HG02798 (cell line): Measurements from ENCODE around the gene ZNF761.
"Not testable (repeated sequence)": the region's sequence is repeated elsewhere in the genome, so short reads cannot be mapped to it uniquely, and the experiment has no call there.

ENCODE experiments used
- ATAC-seq: cut with Tn5 transposase; IDR thresholded peaks from one replicate; pipeline ENCODE4 v1.9.1; 2021; ENCODE audit warnings: mild to moderate bottlenecking; ENCODE audit not compliant: unreplicated experiment, poor library complexity

The ZNF761 gene

DNA sequence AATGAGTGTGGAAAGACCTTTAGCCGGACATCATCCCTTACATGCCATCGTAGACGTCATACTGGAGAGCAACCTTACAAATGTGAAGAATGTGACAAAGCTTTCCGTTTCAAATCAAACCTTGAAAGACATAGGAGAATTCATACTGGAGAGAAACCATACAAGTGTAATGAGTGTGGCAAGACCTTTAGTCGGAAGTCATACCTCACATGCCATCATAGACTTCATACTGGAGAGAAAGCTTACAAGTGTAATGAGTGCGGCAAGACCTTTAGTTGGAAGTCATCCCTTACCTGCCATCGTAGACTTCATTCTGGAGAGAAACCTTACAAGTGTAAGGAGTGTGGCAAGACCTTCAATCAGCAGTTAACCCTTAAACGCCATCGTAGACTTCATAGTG is 24.0 kb downstream of the ZNF761 start:
- ATAC-seq: no peak

DNA sequence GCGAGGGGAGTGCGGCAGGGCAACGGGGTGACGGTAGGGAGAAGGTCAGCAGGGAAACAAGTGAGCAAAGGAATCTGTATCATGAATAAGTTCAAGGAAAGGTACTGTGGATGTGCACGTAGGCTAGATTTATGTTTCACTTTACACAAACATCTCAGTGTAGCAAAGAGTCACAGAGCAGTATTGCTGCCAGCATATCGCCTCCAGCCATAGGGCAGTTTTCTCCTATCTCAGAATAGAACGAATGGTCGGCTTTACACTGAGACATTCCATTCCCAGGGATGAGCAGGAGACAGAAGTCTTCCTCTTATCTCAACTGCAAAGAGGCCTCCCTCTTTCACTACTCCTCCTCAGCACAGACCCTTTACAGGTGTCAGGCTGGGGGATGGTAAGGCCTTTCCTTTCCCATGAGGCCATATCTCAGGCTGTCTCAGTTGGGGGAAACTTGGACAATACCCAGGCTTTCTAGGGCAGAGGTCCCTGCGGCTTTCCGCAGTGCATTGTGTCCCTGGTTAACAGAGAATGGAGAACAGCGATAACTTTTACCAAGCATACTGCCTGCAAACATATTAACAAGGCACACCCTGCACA is 28.4 kb downstream of the ZNF761 start:
- ATAC-seq: not testable (repeated sequence)

- no peak for ATAC-seq
These were observed 30.1 kb downstream of the ZNF761 start for GRCh38 chr19:53461866-53462265.

DNA sequence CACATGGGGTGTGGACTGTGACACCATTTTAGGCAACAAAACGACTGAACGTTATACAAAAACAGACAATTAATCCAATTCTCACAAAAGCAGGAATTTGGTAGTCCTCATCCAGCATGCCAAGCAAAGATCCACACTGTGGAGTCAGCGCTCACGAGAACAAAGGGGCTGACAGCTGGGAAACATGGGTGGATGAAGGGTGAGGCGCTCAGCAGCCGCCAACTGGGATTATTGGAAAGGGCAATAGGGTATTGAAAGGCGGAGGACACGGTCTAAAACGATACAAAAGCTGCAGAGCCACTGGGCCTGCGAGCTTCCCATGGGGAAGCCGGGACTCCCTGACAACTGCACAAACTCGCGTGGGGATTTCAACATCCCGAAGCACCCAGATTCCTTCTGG is 31.1 kb downstream of the ZNF761 start:
- no peak for ATAC-seq

DNA sequence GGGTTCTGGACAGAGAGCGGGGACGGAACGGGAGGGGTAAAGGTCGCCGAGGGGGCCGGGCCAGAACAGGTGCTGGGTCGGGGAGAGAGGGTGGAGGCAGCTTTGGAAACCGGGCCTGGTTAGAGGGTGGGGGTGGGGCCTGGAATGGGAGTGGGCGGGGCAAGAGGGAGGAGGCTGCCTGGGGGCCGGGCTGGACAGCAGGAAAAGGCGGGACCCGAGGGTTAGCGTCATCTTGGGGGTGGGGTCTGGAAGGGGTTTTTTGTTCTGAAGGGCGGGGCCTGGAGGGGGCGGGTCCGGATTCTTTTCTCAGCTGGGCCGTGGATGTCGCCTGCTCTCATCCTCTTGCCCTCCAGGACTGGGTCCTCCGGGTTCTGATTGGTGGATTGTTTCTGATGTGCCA is 31.5 kb downstream of the ZNF761 start:
- no peak for ATAC-seq

DNA sequence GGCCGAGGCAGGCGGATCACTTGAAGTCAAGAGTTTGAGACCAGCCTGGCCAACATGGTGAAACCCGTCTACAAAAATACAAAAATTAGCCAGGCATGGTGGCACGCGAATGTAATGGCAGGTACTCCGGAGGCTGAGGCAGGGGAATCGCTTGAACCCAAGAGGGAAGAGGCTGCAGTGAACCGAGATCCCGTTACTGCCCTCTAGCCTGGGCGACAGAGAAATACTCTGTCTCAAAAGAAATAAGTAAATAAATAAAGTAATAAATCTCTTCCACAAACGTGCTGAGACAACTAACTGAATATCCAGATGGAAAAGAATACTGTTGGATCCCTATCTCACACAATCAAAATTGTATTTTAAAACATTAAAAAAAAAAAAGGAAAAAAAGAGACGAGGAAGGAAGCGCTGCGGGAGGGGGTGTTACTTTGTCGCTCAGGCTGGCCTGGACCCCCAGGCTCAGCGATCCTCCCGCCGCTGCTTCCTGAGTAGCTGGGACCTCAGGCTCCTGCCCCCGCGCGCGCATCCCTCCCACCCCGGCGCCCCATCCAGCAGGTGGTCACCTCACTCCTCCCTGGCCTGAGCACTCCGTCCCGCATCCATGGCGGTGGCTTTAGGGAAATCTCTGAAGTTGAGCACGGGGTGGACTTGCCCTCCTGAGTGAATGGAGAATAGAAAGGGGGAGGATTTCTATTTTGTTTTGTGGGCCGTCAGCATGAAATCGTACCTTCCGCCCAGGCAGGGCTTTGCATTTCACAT is 35.1 kb downstream of the ZNF761 start:
- ATAC-seq: peak; percentile 6

DNA sequence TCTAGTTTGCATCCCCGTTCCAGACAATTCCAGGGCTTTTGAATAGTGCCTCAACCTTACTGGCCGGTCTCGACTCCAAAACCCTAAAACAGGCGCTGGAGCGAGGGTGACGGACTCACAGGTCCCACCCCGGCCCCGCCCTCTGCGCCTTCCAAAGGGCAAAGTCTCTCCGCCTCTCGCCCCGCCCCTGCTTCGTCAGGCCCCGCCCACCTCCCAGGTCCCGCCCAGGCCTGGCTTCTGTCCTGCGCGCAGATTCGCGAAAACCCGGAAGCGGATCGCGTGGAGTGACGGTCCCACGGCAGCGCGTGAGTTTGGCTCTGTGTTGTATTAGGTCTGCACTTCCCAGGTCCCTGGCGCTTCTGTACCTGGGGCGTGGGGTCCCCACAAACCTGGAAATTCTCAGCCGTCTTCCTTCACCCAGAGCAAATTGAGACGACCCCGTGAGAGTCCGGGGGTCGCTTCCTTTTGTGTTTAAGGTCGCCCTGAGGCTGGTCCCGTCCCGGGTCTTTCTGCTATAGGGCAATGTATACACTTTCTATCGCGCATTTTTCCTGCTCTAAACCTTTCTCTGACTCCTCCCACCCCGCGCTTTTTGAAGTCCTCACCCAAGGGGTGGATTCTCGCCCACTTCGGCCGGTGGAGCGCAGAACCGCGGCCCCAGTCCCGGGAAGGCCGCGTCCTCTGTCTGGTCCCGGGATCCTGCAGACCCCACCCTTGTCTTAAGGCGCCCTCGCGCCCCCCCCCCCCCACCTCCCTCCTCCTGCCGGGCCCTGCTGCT is 35.9 kb downstream of the ZNF761 start, which contains the start of gene ZNF813:
Gene ZNF813, plus strand, starts transcription at position 249 of the 778 bp plus-strand sequence. CDS start 16,090 bp downstream, outside the sequence.
- peak; percentile 90 for ATAC-seq

DNA sequence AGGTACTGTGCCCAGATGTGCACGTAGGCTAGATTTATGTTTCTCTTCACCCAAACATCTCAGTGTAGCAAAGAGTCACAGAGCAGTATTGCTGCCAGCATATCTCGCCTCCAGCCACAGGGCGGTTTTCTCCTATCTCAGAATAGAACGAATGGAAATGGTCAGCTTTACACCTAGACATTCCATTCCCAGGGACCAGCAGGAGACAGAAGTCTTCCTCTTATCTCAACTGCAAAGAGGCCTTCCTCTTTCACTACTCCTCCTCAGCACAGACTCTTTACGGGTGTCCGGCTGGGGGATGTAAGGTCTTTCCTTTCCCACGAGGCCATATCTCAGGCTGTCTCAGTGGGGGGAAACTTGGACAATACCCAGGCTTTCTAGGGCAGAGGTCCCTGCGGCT is 36.8 kb downstream of the ZNF761 start:
- not testable (repeated sequence) for ATAC-seq

GRCh38 chr19:53471916-53472315 is 40.1 kb downstream of the ZNF761 start:
- no peak for ATAC-seq

GRCh38 chr19:53474832-53475231 is 43.0 kb downstream of the ZNF761 start:
- not testable (repeated sequence) for ATAC-seq

DNA sequence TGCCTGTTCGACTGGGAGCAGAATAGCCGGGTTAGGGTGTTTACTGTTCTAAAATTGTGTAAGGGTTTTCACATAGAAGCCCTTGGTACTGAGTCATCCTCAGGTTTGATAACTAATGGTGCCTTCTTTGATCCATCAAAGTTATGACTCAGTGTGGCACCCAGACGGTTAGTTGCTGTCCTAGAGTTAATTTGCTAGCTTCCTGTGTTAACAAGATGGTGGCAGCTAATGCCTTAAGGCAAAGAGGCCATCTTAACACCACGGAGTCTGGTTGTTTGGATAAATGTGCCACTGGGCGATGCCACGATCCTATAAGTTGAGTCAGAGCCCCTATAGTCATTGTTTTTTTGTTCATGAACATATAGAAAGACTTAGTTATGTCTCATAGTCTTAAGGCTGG is 43.7 kb downstream of the ZNF761 start:
- ATAC-seq: not testable (repeated sequence)

DNA sequence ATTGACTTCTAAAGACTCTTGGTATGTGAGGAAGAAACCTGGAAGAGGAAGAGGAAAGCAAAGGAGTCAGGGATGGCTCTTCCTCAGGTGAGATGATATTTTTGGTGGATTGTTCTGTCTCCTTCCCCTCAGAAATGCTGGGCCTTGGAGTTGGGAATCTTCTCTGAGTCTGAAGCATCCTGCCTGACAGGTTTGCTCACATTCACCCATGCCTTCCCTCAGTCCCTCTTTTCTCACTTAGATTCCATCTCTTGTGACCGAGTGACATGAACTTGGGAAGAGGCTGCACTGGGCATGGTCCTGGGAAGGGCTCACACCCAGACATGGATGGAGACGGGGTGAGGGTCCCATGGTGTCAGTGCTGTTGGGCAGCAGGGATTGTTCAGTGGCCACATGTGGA is 52.0 kb downstream of the ZNF761 start:
- ATAC-seq: not testable (repeated sequence)

DNA sequence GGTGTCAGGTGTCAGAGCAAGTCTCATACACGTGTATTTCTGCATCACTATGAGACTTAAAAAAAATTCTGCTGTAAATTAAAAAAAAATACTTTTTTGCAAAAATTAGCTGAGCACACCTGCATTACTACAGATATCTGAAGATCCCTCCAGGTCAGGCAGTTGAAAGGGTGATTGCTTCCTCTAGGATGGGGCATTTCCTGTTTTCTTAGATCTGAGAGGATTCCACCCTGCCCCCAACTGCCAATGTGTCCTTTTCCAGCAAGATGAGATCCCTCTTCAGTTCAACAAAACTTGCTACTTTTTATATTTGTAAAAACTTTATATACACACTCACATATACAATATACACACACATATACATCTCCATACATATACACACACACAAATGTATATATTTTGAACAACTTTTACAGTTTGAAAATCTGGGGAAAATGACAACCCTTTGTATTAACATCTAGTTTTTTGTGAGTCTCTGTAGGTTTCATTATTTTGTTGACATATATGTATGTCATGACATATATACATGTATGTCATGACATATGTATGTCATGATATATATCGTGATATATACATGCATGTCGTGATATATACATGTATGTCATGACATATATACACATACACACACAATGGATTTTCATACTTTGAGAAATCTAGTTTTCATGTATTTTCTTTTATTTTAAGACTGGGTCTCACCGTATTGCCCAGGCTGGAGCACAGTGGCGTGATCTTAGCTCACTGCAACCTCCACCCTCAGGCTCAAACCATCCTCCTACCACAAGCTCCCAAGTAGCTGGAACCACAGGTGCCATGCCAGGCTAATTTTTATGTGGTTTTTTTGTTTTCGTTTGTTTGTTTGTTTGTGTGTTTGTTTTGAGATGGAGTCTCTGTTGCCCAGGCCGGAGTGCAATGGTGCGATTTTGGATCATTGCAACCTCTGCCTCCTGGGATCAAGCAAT is 53.5 kb downstream of the ZNF761 start:
- ATAC-seq: no peak

GRCh38 chr19:53492153-53492552 is 60.4 kb downstream of the ZNF761 start:
- ATAC-seq: no peak

- ATAC-seq: not testable (repeated sequence)
These were observed 65.7 kb downstream of the ZNF761 start for GRCh38 chr19:53497311-53498023.

GRCh38 chr19:53498024-53498395 is 66.2 kb downstream of the ZNF761 start:
- not testable (repeated sequence) for ATAC-seq

DNA sequence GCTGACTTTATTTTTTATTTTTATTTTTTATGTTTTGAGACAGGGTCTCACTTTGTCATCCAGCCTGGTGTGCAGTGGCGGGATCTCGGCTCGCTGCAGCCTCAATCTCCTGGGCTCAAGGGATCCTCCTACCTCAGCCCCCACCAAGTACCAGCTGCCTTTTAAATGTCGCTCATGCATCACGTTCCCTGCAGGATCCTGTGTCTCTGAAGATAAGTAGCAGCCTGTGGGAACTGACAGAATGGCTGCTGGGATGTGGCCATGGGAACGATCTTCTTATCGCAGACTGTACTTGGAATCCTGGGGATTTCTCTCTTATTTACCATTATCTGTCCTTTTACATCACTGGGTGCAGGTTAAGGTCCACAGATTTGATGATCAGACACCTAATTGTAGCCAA is 71.4 kb downstream of the ZNF761 start:
- ATAC-seq: not testable (repeated sequence)

DNA sequence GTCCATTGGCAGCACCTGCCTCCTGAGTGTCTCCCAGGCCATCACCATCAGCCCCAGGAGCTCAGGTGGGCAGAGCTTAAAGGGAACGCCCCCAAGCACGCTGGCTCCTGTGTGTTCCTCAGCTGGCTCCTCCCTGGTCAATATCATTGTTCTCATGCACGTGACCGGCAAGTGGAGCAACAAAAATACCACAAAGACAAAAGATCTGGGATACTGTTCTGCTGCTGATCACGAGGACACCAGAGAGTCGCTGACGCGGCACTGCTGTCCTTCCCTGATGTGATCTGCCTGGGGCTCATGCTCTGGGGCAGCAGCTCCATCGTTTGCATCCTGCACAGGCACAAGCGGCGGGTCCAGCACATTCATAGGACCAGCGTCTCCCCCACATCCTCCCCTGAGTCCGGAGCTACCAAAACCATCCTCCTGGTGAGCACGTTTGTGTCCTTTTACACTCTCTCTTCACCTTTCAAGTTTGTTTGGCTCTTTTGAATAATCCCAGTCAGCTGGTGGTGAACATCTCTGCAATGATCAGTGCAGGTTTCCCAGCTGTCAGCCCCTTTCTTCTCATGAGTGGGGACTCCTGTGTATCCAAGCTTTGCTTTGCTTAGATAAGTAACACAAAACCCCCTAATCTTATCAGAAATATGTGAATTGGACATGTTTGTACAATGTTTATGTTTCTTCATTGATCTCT is 72.0 kb downstream of the ZNF761 start:
- ATAC-seq: not testable (repeated sequence)

DNA sequence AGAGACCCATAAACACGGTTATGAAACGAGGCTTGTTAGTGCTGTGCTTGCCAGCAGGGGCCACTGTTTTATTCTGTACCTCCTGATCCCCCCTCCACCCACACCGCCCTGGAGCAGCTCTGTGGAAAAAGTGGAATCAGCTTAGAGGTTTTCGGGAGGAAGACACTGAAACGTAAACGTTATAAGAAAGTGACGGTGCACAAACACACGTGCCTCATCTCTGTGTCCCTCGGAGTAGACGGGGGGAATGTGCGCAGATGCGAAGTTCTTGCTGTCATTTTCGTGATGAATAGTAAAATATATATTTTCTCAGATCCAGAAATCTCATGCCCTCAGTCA is 72.5 kb downstream of the ZNF761 start:
- ATAC-seq: not testable (repeated sequence)
